22Rv1 (cell line): ENCODE measurements around the gene TWSG1.
A peak's percentile ranks its signal among the peaks of the same experiment; 100 is the strongest.
"Not testable (repeated sequence)": the region's sequence is repeated elsewhere in the genome, so short reads cannot be mapped to it uniquely, and the experiment has no call there.

ENCODE experiments used
- H3K27ac ChIP-seq: fragments of 450-650 bp; 2 replicates; pipeline ENCODE4 v1.5.1; 2017
- CTCF ChIP-seq: fragments of 450-650 bp; IDR thresholded peaks from 2 replicates; pipeline ENCODE4 v1.5.1; 2017; ENCODE audit warnings: mild to moderate bottlenecking
- ZFX ChIP-seq: fragments of 450-650 bp; IDR thresholded peaks from 2 replicates; pipeline ENCODE4 v1.6.1; 2017; ENCODE audit warnings: antibody characterized with exemption, borderline replicate concordance

The TWSG1 gene

GRCh38 chr18:9421901-9422327 lies 87.3 kb downstream of the TWSG1 start:
- H3K27ac ChIP-seq: no peak overlapping the region
- TF ChIP-seq ZFX (no peak), CTCF (no peak)

GRCh38 chr18:9422816-9423519 lies 88.4 kb downstream of the TWSG1 start:
- no peak for TF ChIP-seq CTCF
- no peak for TF ChIP-seq ZFX
- H3K27ac ChIP-seq: no peak overlapping the region

- not testable (repeated sequence) for H3K27ac ChIP-seq
These were observed 89.1 kb downstream of the TWSG1 start for GRCh38 chr18:9423648-9424047.

GRCh38 chr18:9424235-9424634 lies 89.7 kb downstream of the TWSG1 start:
- not testable (repeated sequence) for H3K27ac ChIP-seq

GRCh38 chr18:9426753-9427152 lies 92.2 kb downstream of the TWSG1 start:
- no peak overlapping the region for H3K27ac ChIP-seq
- TF ChIP-seq CTCF (no peak), ZFX (no peak)

GRCh38 chr18:9428301-9428706 lies 93.7 kb downstream of the TWSG1 start:
- H3K27ac ChIP-seq: peak overlapping the region; percentile 47
- TF ChIP-seq ZFX: no peak
- no peak for TF ChIP-seq CTCF

- peak overlapping the region; percentile 47 for H3K27ac ChIP-seq
- no peak for TF ChIP-seq CTCF
- TF ChIP-seq ZFX: no peak
These were observed 94.5 kb downstream of the TWSG1 start for GRCh38 chr18:9428862-9429661.

GRCh38 chr18:9429662-9429993 lies 95.1 kb downstream of the TWSG1 start:
- TF ChIP-seq ZFX (no peak), CTCF (no peak)
- H3K27ac ChIP-seq: no peak overlapping the region

GRCh38 chr18:9430315-9430714 lies 95.7 kb downstream of the TWSG1 start:
- not testable (repeated sequence) for H3K27ac ChIP-seq
